Hypothalamus (tissue), 51 donors: ENCODE results near the gene SSR2.

ENCODE experiments used
- DNase-seq, 51 donors: peaks; one replicate each; lab custom pipeline; 2025; lab: John Stamatoyannopoulos, UW

The SSR2 gene

GRCh38 chr1:156020293-156021092, at the start of gene SSR2:
Gene SSR2 (minus strand): TSS chr1:156020951. CDS start chr1:156020167, 784 bp downstream.
- DNase-seq = peak; percentile 18 to 94 (median 79)

- DNase-seq = no peak
Measured at GRCh38 chr1:156070548-156070947, 49.8 kb upstream of the SSR2 start.

GRCh38 chr1:156069490-156070455, 49.0 kb upstream of the SSR2 start:
- no peak for DNase-seq

GRCh38 chr1:156067262-156067661, 46.5 kb upstream of the SSR2 start:
- DNase-seq = no peak

DNA sequence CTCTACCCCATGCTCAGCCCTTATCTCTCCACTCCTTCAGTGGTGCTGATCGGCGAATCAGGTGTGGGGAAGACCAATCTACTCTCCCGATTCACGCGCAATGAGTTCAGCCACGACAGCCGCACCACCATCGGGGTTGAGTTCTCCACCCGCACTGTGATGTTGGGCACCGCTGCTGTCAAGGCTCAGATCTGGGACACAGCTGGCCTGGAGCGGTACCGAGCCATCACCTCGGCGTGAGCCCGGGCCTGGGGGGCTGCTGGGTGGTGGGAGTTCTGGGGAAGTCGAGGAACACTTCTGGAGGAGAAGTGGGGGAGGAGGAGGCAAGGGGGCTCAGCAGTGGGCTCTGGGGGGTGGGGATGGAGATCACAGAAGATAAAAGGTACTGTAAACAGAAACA, 45.1 kb upstream of the SSR2 start:
- no peak for DNase-seq

DNA sequence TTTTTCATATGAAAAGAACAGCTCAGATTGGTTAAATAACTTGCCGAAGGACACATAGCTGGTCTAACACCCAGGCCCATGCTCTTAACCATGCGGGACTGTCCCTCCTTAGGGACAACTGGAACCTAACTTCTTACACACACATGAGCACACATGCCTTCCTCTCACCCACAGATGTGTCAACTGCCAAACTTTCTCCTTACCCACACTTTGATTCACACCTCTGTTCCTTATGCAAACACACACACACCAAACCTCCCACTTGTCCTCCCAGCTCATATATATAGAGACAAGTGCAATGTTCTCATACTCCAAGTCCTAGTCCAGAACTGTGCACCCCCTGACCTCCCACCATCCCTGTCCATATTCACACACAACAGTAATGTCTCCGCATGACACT, 44.5 kb upstream of the SSR2 start:
- peak in 1 of 51 donors; percentile 25 for DNase-seq

DNA sequence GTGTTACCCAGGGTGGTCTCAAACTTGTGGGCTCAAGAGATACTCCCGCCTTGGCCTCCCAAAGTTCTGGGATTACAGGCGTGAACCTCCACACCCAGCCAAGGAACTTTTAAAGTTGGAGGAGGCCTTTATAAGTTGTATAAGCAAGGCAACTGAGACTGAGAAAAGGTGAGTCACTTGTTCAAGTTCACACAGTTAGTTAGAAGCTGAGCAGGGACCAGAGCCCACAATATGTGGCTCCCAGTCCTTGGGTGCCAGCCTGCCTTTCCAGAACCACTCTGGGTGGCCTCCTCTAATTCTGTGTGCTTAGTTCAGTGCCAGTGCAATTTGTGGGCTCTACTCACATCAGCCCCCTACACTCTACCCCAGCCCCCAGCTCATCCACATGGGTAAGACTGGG, 43.9 kb upstream of the SSR2 start:
- DNase-seq = no peak

DNA sequence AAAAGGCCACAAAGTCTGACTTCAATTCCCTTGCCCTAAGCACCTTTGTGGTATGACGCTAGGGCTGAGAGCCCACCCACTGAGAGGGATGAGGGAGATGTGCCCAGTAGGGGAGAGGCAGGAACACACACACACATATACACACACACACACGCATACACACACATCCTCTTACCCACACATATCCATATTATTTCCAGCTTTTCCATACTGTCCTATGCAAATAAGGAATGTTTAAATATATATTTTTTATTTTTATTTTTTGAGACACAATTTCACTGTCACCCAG, 43.2 kb upstream of the SSR2 start:
- DNase-seq = no peak

- DNase-seq = no peak
Measured at GRCh38 chr1:156062189-156062588, 41.4 kb upstream of the SSR2 start.

DNA sequence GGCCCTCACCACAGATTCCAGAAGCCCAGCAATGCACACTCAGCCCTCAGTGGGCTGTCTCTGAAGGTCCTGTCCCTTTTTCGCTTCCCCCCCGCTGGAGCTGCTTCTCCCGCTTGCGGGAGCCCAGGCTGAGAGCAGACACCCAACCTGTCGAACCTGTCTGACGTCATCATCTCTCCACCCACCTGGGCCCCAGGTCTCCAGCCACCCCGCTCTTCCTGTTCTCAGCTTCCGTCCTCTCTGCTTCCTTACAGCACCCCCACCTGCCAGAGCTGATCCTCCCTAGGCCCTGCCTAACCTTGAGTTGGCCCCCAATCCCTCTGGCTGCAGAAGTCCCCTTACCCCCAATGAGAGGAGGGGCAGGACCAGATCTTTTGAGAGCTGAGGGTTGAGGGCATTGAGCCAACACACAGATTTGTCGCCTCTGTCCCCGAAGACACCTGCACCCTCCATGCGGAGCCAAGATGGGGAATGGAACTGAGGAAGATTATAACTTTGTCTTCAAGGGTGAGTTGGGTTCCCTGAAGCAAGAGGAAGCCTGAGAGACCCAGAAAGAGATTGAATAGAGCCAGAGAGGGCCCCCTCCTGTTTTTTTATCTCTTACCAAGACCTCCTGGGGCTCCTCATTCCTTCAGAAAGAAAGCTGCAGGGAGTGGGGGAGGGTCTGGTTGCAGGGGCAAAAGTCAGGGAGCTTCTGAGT, 40.3 kb upstream of the SSR2 start, which contains the start of gene RAB25:
Gene RAB25, plus strand, starts transcription at position 224 of the 700 bp plus-strand sequence. Its CDS starts 241 bp downstream, at position 465.
- no peak for DNase-seq

- no peak for DNase-seq
Measured at GRCh38 chr1:156056326-156056849, 35.6 kb upstream of the SSR2 start.

DNA sequence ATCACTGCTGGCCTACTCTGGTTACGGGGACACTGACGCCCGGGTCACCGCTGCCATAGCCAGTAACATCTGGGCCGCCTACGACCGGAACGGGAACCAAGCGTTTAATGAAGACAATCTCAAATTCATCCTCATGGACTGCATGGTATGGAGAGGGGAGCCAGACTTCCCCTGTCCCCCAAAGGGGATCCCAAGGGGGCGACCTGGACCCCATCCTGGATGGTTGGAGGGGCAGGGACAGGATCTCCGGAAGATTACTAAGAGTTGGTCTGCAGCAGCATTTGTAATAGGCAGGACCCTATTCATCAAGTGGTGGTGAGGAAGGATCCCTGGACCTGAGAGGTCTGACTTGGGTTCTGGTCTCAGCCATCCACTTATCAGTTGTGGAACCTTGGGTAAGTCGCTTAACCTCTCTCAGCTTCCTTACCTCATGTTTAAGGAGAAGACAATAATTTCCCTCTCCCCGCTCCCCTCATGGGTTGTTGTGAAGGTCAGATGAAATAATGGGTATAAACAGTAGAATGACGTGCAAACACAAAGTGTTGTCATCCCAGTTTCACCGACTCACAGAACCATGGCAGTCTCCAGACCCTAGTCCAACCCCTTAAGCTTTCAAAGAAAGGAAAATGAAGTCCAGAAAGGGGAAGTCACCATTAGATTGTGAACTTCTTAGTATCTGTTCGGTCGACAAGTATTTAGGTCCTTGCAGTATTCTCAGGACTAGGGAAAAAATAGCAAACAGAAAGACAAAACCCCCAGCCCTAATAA, 34.7 kb upstream of the SSR2 start:
- peak in 3 of 51 donors; percentile 6 to 43 (median 40) for DNase-seq

GRCh38 chr1:156054500-156055280, 33.9 kb upstream of the SSR2 start, which contains the start of gene LAMTOR2:
Gene LAMTOR2 (plus strand): TSS chr1:156054782. CDS start chr1:156054890, 108 bp downstream.
- DNase-seq = peak; percentile 81 to 99 (median 97)

GRCh38 chr1:156053768-156054499, 33.2 kb upstream of the SSR2 start, which contains the start of gene UBQLN4:
Gene UBQLN4 (minus strand): TSS chr1:156053798. CDS start chr1:156053701, 97 bp downstream.
- DNase-seq = peak; percentile 36 to 93 (median 82)

- peak in 27 of 51 donors; percentile 29 to 73 (median 49) for DNase-seq
Measured at GRCh38 chr1:156052862-156053767, 32.4 kb upstream of the SSR2 start.

DNA sequence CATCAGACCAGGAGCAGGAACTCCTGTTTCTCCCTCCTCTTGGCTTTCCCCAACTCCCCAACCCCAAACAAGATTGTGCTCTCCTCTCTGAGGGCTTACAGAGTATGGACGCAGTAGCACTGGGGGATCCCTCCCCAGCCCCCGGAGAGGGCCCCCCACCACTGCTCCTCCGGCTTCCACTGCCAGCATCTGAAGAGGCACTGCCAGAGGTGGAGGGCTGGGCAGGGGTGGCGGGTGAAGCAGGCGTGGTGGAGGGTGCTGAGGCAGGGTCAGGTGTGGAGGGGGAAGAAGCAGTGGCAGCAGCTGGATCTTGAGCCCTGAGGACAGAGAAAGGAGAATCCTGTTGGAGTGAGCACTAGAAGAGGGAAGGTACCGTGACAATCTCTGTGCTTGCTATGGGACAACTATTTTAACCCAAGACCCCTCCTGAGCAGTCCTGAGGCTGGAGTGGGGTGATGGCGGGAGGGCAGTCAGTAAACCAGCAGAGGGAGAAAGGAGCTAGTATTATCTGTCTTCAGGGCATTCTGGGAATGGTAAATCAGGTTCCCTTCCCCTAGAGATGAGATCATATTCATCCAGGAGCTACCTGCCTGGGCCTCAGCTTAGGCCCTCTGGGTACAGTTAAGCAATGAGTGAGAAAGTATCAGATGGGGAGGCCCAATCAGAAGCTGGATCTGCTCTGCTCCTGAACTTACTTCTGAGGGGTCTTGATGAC, 30.4 kb upstream of the SSR2 start:
- no peak for DNase-seq
